Activated T-helper 1 cell treated with anti-CD3 and anti-CD28 coated beads, Interleukin-12 subunit alpha, Interleukin-12 subunit beta, Interleukin-2, Interleukin-4 antibody, amounts not matched to agents 30 ng/mL and 10 ng/mL and 1 ng/mL, durations not matched to agents 14 hours and 24 hours and 36 hours (primary cell): ENCODE results near the gene LHPP. TPM values are rescaled to one million over a fixed set of nuclear protein-coding genes. Genes with fewer than 3 reads are reported as not detected.

Source experiments
- DNase-seq: peaks from one replicate; pipeline ENCODE4 v3.0.0; 2021; ENCODE audit warnings: low spot score
- H3K27ac Mint-ChIP-seq: one replicate; pipeline ENCODE4 v1.8.0; 2021; ENCODE audit warnings: mild to moderate bottlenecking, mixed read lengths
- H3K27me3 Mint-ChIP-seq: one replicate; pipeline ENCODE4 v1.8.0; 2022; ENCODE audit warnings: mild to moderate bottlenecking, moderate library complexity, mixed read lengths; ENCODE audit not compliant: insufficient read depth
- H3K36me3 Mint-ChIP-seq: one replicate; pipeline ENCODE4 v1.8.0; 2021; ENCODE audit warnings: low read depth, mixed read lengths
- H3K4me1 Mint-ChIP-seq: one replicate; pipeline ENCODE4 v1.8.0; 2021; ENCODE audit warnings: low read depth, mixed read lengths
- H3K4me3 Mint-ChIP-seq: one replicate; pipeline ENCODE4 v1.8.0; 2021; ENCODE audit warnings: mild to moderate bottlenecking, moderate library complexity, mixed read lengths
- H3K9me3 Mint-ChIP-seq: one replicate; pipeline ENCODE4 v1.8.0; 2021; ENCODE audit warnings: mixed read lengths
- intact Hi-C: fragments of 100-400 bp; cut with micrococcal nuclease; formaldehyde crosslinking; loops from one replicate; pipeline ENCODE4 v1.15.1; 2024
- total RNA-seq: library from RNA; stranded (reverse); gene quantifications from 2 replicates; pipeline ENCODE4 v1.2.3, GENCODE V29; 2022

LHPP gene
- total RNA-seq, 1 donor from 2014 or later, result 5.0 TPM

DNA sequence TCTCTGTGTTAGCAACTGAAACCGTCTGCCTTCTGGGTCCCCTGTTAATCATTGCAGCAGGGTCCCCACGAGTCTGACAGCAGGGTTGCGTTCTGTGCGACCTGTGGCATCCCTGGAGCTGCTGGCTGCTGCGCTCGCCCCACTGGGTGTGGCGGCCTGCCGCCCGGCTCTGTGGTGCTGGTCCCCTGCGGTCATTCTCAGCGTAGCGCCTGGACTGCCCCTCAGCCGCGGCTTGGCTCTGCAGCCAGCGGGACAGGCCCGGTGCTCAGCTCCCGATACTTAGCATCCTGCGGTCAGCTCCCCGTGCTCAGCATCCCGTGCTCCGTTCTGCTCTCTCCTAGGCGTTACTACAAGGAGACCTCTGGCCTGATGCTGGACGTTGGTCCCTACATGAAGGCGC, 35.0 kb downstream of the LHPP start:
- intact Hi-C loops, result no loop called here
- Mint-ChIP-seq H3K9me3 (peaks cover 9% of the 10 kb centered on the region), H3K27ac (no peak overlapping the region), H3K27me3 (no peaks in the 10 kb centered on the region), H3K4me3 (no peak overlapping the region), H3K4me1 (peaks cover 13% of the 10 kb centered on the region), H3K36me3 (peaks cover 6% of the 10 kb centered on the region)
- DNase-seq, result no peak

- peaks cover 9% of the 10 kb centered on the region for H3K36me3 Mint-ChIP-seq
- no peak overlapping the region for H3K4me3 Mint-ChIP-seq
These were observed 35.7 kb downstream of the LHPP start for GRCh38 chr10:124497196-124497881.

DNA sequence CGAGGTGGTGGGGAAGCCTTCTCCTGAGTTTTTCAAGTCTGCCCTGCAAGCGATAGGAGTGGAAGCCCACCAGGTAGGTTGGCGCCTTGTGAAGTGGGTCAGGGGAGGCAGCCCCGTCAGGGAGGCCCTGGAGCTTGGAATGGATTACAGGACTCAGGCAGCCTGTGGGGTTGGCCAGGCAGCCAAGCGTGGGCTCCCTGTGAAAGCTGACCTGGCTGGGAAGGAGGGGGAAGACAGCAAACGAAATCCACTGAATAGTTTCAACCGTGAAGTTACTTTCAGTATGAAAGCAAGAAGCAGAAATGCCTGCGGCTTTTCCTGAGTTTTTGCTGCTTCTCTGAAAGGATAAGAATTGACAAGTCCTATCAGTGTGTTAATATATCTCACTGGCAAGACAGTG, 36.4 kb downstream of the LHPP start:
- intact Hi-C loops, result no loop called here
- Mint-ChIP-seq H3K27ac (no peak overlapping the region), H3K27me3 (no peaks in the 10 kb centered on the region), H3K4me3 (no peak overlapping the region), H3K9me3 (peaks cover 9% of the 10 kb centered on the region), H3K4me1 (peaks cover 13% of the 10 kb centered on the region), H3K36me3 (peaks cover 9% of the 10 kb centered on the region)
- no peak for DNase-seq

More at GRCh38 chr10:124497196-124497881, 35.7 kb downstream of the LHPP start:
- Mint-ChIP-seq H3K27ac (no peak overlapping the region), H3K27me3 (no peaks in the 10 kb centered on the region), H3K9me3 (peaks cover 9% of the 10 kb centered on the region), H3K4me1 (peaks cover 13% of the 10 kb centered on the region)
- DNase-seq, result no peak
- intact Hi-C loops, result no loop called here

DNA sequence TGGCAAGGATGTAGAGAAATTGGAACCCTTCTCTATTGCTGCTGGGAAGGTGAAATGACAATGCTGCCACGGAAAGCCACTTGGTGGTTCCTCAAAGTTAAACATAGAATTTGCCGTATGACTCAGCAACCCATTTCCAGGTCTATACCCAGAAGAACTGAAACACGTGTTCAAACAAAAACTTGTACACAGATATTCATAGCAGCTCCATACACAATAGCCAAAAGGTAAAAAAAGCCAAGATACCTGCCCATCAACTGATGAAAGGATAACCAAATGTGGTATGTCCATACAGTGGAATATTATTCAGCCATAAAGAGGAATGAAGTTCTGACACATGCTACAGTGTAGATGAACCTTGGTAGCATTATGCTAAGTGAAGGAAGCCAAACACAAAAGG, 39.1 kb downstream of the LHPP start:
- intact Hi-C loops, result no loop called here
- H3K4me1 Mint-ChIP-seq, result no peaks in the 10 kb centered on the region
- no peak for DNase-seq
- no peak overlapping the region for H3K27ac Mint-ChIP-seq
- no peak overlapping the region for H3K4me3 Mint-ChIP-seq
- peaks cover 9% of the 10 kb centered on the region for H3K36me3 Mint-ChIP-seq
- H3K9me3 Mint-ChIP-seq, result peaks cover 9% of the 10 kb centered on the region
- H3K27me3 Mint-ChIP-seq, result no peaks in the 10 kb centered on the region

DNA sequence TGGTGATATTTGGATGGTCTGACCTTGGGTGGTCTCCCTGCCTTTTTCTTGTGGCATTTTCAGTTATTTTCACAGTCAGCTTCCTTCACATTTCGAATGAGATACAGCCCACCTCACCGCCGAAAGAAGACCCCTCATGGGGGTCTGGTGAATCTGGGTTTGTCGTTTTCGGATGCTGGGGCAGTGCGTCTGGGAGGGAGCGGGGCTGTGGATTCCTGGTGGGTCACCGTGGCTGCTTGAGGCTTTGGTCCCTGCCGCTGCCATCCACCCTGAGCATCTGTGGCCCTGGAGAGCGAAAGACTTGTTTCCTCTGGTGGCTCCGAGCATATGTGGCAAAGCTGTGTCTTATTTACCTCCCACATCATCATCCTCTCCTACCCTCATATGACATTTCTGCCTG, 43.1 kb downstream of the LHPP start:
- peaks cover 8% of the 10 kb centered on the region for H3K36me3 Mint-ChIP-seq
- H3K9me3 Mint-ChIP-seq, result peaks cover 9% of the 10 kb centered on the region
- no peaks in the 10 kb centered on the region for H3K27me3 Mint-ChIP-seq
- H3K4me1 Mint-ChIP-seq, result no peaks in the 10 kb centered on the region
- no peak for DNase-seq
- intact Hi-C loops, result no loop called here
- no peak overlapping the region for H3K27ac Mint-ChIP-seq
- no peak overlapping the region for H3K4me3 Mint-ChIP-seq

- H3K4me3 Mint-ChIP-seq, result no peak overlapping the region
- H3K36me3 Mint-ChIP-seq, result peaks cover 7% of the 10 kb centered on the region
- H3K27ac Mint-ChIP-seq, result no peak overlapping the region
- no peaks in the 10 kb centered on the region for H3K27me3 Mint-ChIP-seq
- no peaks in the 10 kb centered on the region for H3K4me1 Mint-ChIP-seq
- no peak for DNase-seq
- intact Hi-C loops, result no loop called here
- peaks cover 9% of the 10 kb centered on the region for H3K9me3 Mint-ChIP-seq
These were observed 43.7 kb downstream of the LHPP start for GRCh38 chr10:124505279-124505678.

DNA sequence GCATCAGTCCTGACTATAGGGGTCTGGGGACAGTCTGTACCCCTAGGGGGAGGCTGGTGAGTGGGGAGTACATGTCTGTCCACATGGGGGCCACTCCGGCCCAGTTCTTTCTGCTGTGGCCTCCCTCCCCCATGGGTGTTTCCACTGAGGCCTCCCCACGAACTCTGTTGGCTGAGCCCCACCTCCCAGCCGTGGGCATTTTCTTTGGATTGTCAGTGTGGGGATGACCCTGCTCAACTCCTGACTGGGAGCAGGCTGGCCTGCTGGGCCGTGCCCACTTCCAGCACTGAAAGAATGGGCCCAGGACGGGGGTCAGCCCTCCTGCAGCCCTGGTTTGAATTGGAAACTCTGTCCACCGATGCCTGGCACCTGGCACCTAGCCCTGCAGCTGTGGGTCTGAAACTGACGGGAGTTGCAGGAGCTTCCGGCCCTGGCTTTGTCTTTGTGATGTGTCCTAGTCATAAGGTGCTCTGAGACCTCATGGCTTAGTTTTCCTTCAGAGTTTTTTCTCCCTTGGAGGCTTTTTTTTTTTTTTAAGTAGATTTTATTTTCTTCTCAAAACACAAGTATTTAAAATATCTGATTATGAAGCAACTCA, 46.5 kb downstream of the LHPP start:
- DNase-seq, result no peak
- H3K4me3 Mint-ChIP-seq, result no peak overlapping the region
- no peak overlapping the region for H3K27ac Mint-ChIP-seq
- intact Hi-C loops, result no loop called here
- H3K36me3 Mint-ChIP-seq, result no peaks in the 10 kb centered on the region
- H3K4me1 Mint-ChIP-seq, result no peaks in the 10 kb centered on the region
- H3K27me3 Mint-ChIP-seq, result no peaks in the 10 kb centered on the region
- H3K9me3 Mint-ChIP-seq, result no peaks in the 10 kb centered on the region

- Mint-ChIP-seq H3K27me3 (no peaks in the 10 kb centered on the region), H3K27ac (no peak overlapping the region), H3K4me1 (no peaks in the 10 kb centered on the region), H3K36me3 (no peaks in the 10 kb centered on the region), H3K4me3 (no peak overlapping the region), H3K9me3 (no peaks in the 10 kb centered on the region)
- no peak for DNase-seq
- intact Hi-C loops, result no loop called here
These were observed 47.4 kb downstream of the LHPP start for GRCh38 chr10:124508907-124509454.

GRCh38 chr10:124509880-124510632, 48.4 kb downstream of the LHPP start:
- no peaks in the 10 kb centered on the region for H3K4me1 Mint-ChIP-seq

GRCh38 chr10:124510759-124511158, 49.1 kb downstream of the LHPP start:
- H3K4me3 Mint-ChIP-seq, result no peak overlapping the region
- intact Hi-C loops, result no loop called here
- no peaks in the 10 kb centered on the region for H3K36me3 Mint-ChIP-seq
- no peaks in the 10 kb centered on the region for H3K4me1 Mint-ChIP-seq
- DNase-seq, result no peak
- no peaks in the 10 kb centered on the region for H3K27me3 Mint-ChIP-seq
- H3K9me3 Mint-ChIP-seq, result no peaks in the 10 kb centered on the region
- H3K27ac Mint-ChIP-seq, result no peak overlapping the region

More at GRCh38 chr10:124509880-124510632, 48.4 kb downstream of the LHPP start:
- no peaks in the 10 kb centered on the region for H3K27me3 Mint-ChIP-seq
- no peak overlapping the region for H3K27ac Mint-ChIP-seq
- no peaks in the 10 kb centered on the region for H3K9me3 Mint-ChIP-seq
- DNase-seq, result no peak
- intact Hi-C loops, result no loop called here
- no peaks in the 10 kb centered on the region for H3K36me3 Mint-ChIP-seq
- no peak overlapping the region for H3K4me3 Mint-ChIP-seq

- Mint-ChIP-seq H3K4me3 (no peak overlapping the region), H3K27me3 (no peaks in the 10 kb centered on the region), H3K9me3 (no peaks in the 10 kb centered on the region), H3K36me3 (no peaks in the 10 kb centered on the region), H3K27ac (no peak overlapping the region), H3K4me1 (no peaks in the 10 kb centered on the region)
- intact Hi-C loops, result no loop called here
- no peak for DNase-seq
These were observed 49.8 kb downstream of the LHPP start for GRCh38 chr10:124511205-124512039.

GRCh38 chr10:124512040-124512428, 50.4 kb downstream of the LHPP start:
- DNase-seq, result no peak
- no peaks in the 10 kb centered on the region for H3K27me3 Mint-ChIP-seq
- H3K9me3 Mint-ChIP-seq, result no peaks in the 10 kb centered on the region
- H3K4me3 Mint-ChIP-seq, result no peak overlapping the region
- H3K36me3 Mint-ChIP-seq, result no peaks in the 10 kb centered on the region
- no peaks in the 10 kb centered on the region for H3K4me1 Mint-ChIP-seq
- intact Hi-C loops, result no loop called here
- H3K27ac Mint-ChIP-seq, result no peak overlapping the region
